ENCODE measurements around the gene TACC2.
"Not testable (repeated sequence)": the region's sequence is repeated elsewhere in the genome, so short reads cannot be mapped to it uniquely, and the experiment has no call there.

Gene TACC2

GRCh38 chr10:121984463-121984862, 4.5 kb upstream of the TACC2 start:
- DNase-seq (ENCODE audit: low read depth) = no peak
- no peak overlapping the region for H3K4me3 ChIP-seq (ENCODE audit: low read depth, low read length)
- TF ChIP-seq, protein P1, sequence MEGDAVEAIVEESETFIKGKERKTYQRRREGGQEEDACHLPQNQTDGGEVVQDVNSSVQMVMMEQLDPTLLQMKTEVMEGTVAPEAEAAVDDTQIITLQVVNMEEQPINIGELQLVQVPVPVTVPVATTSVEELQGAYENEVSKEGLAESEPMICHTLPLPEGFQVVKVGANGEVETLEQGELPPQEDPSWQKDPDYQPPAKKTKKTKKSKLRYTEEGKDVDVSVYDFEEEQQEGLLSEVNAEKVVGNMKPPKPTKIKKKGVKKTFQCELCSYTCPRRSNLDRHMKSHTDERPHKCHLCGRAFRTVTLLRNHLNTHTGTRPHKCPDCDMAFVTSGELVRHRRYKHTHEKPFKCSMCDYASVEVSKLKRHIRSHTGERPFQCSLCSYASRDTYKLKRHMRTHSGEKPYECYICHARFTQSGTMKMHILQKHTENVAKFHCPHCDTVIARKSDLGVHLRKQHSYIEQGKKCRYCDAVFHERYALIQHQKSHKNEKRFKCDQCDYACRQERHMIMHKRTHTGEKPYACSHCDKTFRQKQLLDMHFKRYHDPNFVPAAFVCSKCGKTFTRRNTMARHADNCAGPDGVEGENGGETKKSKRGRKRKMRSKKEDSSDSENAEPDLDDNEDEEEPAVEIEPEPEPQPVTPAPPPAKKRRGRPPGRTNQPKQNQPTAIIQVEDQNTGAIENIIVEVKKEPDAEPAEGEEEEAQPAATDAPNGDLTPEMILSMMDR (IDR thresholded peaks at IDR 0.05; ENCODE audit: control insufficient read depth, extremely low read depth, insufficient read depth) = no peak

- no peak for DNase-seq (ENCODE audit: low read depth)
- no peak overlapping the region for H3K4me3 ChIP-seq (ENCODE audit: low read depth, low read length)
Measured at GRCh38 chr10:121990015-121990677, 1.2 kb downstream of the TACC2 start.

GRCh38 chr10:121991727-121992126, 2.8 kb downstream of the TACC2 start:
- not testable (repeated sequence) for DNase-seq (ENCODE audit: low read depth); H3K4me3 ChIP-seq (ENCODE audit: low read depth, low read length)

More at GRCh38 chr10:121990015-121990677, 1.2 kb downstream of the TACC2 start:
- TF ChIP-seq, protein P1 (IDR thresholded peaks at IDR 0.05; ENCODE audit: control insufficient read depth, extremely low read depth, insufficient read depth) = no peak

GRCh38 chr10:121994429-121994941, 5.5 kb downstream of the TACC2 start:
- TF ChIP-seq, protein P1 (IDR thresholded peaks at IDR 0.05; ENCODE audit: control insufficient read depth, extremely low read depth, insufficient read depth) = peak; percentile 25; the same call in 1 of the 2 replicates
- H3K4me3 ChIP-seq (ENCODE audit: low read depth, low read length) = peak overlapping the region; percentile 22

GRCh38 chr10:121998462-121998861, 9.5 kb downstream of the TACC2 start:
- TF ChIP-seq, protein P1 (IDR thresholded peaks at IDR 0.05; ENCODE audit: control insufficient read depth, extremely low read depth, insufficient read depth) = no peak
- DNase-seq (ENCODE audit: low read depth) = no peak
- H3K4me3 ChIP-seq (ENCODE audit: low read depth, low read length) = no peak overlapping the region

More at GRCh38 chr10:121994429-121994941, 5.5 kb downstream of the TACC2 start:
- DNase-seq (ENCODE audit: low read depth) = peak; percentile 80

DNA sequence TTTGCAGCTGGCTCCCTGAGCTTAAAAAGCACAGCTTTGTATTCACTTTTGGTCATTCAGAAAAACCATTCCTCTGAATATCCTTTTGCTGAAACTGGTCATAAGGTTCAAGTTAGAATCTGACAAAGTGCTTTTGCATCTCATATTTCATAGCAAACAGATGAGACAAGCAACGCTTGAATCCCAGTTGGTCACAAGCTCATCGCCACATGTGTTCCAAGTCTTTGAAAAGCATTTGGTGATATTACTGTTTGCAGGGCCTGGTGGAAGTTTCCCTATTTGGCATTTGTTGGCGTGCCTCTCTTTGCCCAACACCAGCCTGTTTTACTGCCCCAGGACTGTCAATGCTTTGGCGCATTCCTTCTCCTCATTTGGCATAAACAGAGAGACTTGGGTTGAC, 10.3 kb downstream of the TACC2 start:
- DNase-seq (ENCODE audit: low read depth) = no peak
- no peak overlapping the region for H3K4me3 ChIP-seq (ENCODE audit: low read depth, low read length)
- TF ChIP-seq, protein P1 (IDR thresholded peaks at IDR 0.05; ENCODE audit: control insufficient read depth, extremely low read depth, insufficient read depth) = no peak

- no peak overlapping the region for H3K4me3 ChIP-seq (ENCODE audit: low read depth, low read length)
- no peak for DNase-seq (ENCODE audit: low read depth)
- TF ChIP-seq, protein P1 (IDR thresholded peaks at IDR 0.05; ENCODE audit: control insufficient read depth, extremely low read depth, insufficient read depth) = no peak
Measured at GRCh38 chr10:122001698-122002097, 12.7 kb downstream of the TACC2 start.

Measured in LNCaP clone FGC (cell line).